GM12875 (cell line): ENCODE data around the gene TP73.

Source experiments
- H3K4me3 ChIP-seq: one replicate; pipeline ENCODE4 v1.5.1; 2011; ENCODE audit warnings: low read depth, low read length, control low read depth
- CTCF ChIP-seq: IDR thresholded peaks from 2 replicates; pipeline ENCODE4 v1.5.1; 2011; ENCODE audit warnings: low read depth, mild to moderate bottlenecking, control low read depth, inconsistent platforms, low read length, moderate library complexity, borderline replicate concordance; ENCODE audit not compliant: insufficient read depth

TP73 gene

DNA sequence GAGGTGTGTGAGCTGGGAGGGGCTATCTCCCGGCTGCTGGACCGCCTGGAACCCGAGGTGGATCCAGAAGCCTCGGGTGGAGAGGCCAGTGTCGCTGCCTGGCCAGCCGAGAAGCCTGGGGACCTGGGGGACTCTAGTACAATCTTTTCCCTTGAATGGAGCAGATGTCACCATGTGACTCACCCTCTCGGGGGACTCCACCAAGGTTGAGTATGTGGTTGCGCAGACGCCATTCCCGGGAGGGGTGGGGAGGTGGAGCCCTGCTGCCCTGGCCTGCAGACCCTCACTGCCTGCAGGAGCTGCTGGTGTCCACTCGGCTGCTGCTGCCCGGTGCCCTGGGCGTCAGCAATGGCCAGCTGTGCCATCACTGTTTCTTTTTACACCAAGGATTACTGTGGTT is 40.3 kb downstream of the TP73 start:
- no peak for TF ChIP-seq CTCF

DNA sequence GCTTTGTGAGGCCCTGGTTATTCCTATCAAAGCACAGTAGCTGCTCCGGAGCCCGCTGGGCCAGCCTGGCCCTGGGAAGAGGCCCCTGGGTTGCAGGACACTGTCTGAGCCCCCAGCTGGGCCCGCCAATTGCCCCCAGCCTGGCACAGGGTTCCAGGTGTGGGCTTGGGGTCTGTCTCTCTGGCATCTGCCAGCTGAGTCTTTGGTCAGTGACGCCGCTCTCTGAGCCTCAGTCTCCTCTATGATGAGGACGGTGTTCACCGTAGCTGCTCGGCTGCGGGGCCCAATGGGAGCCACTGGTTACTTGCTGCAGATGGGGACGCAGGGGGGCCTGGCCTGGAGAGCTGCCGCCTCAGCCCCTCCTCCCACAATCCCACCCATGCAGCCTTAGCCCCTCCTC is 41.0 kb downstream of the TP73 start:
- H3K4me3 ChIP-seq = no peak overlapping the region
- TF ChIP-seq CTCF = no peak

More for the DNA sequence above, 40.3 kb downstream of the TP73 start:
- H3K4me3 ChIP-seq = no peak overlapping the region

DNA sequence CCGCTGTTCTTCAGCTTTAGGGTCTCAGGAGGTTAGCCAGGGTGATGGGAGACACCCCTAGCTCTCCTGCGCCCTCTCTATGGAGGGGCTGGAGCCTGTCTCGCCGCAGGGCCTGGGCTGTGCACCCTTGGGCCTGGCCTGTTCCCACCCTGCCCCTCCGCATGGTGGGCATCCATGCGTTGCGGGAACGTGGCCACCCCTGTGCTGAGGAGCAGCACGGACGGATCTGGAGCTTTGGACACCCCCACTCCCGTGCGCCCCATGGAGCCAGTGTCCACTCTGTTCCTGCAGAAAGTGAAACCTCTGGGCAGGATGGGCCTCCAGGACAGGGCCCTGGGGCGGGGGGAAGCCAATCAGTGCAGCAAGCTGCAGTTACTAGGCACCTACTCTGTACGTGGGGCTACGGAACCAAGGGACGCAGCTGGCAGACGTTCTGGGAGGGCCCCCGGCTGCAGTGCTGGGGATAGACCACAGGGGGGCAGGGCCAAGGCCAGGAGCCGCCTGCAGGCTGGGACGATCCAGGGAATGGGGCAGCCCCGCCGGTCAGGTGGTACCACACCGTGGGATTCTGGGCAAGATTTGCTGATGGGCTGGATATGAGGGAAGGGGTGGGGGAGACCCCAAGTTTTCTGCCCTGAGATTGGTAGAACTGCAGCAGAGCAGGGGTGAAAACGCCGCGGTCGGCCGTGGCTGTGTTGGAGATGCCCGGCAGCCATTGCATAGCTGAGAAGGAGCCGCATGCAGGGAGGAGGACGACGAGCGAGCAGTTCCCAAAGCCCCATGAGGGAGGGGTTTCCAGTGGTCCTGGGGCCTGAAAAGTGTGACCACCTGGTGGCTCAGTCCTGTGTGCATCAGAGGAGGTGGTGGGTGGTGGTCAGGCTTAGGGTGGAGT is 43.3 kb downstream of the TP73 start:
- no peak overlapping the region for H3K4me3 ChIP-seq
- peak; percentile 92 for TF ChIP-seq CTCF

- TF ChIP-seq CTCF = no peak
- no peak overlapping the region for H3K4me3 ChIP-seq
Observed at GRCh38 chr1:3696689-3697088, 44.4 kb downstream of the TP73 start.

GRCh38 chr1:3697104-3697503 is 44.8 kb downstream of the TP73 start:
- no peak overlapping the region for H3K4me3 ChIP-seq
- no peak for TF ChIP-seq CTCF

- TF ChIP-seq CTCF = no peak
- H3K4me3 ChIP-seq = no peak overlapping the region
Observed at GRCh38 chr1:3697810-3698209, 45.5 kb downstream of the TP73 start.
